HG03045 (cell line): ENCODE data around the gene CCPG1.

Experiments
- ATAC-seq: cut with Tn5 transposase; IDR thresholded peaks from one replicate; pipeline ENCODE4 v1.9.1; 2021; ENCODE audit warnings: mild to moderate bottlenecking, moderate library complexity; ENCODE audit not compliant: unreplicated experiment

The CCPG1 gene

GRCh38 chr15:55319537-55320237 lies 88.5 kb downstream of the CCPG1 start:
- ATAC-seq, result no peak

GRCh38 chr15:55318588-55319494 lies 89.3 kb downstream of the CCPG1 start, which contains the start of the genes PIGB and PIGBOS1:
TSS of gene PIGB (plus strand) at chr15:55319222. CDS start at chr15:55319251, 29 bp downstream.
TSS of gene PIGBOS1 (minus strand) at chr15:55319123. CDS start at chr15:55317792, 1,331 bp downstream.
- peak; percentile 94 for ATAC-seq
